Testis (tissue), 2 donors: Measurements from ENCODE around the gene ELN.

ENCODE experiments used
- POLR2A ChIP-seq: fragments of 450-650 bp; IDR thresholded peaks from one replicate; pipeline ENCODE4 v1.6.1; 2017; ENCODE audit warnings: antibody characterized with exemption, mild to moderate bottlenecking, moderate library complexity
- TF ChIP-seq, protein P1 (sequence below), 3 experiments: fragments of 450-650 bp in 2 of 3; fragments of 200-600 bp in 1 of 3; sonication (generic) in 1 of 3; IDR thresholded peaks; one replicate each; pipeline ENCODE4 v1.5.1; 2016 to 2019; ENCODE audit warnings: antibody characterized with exemption in 3 of 3, mild to moderate bottlenecking in 2 of 3, moderate library complexity in 1 of 3

DNA sequence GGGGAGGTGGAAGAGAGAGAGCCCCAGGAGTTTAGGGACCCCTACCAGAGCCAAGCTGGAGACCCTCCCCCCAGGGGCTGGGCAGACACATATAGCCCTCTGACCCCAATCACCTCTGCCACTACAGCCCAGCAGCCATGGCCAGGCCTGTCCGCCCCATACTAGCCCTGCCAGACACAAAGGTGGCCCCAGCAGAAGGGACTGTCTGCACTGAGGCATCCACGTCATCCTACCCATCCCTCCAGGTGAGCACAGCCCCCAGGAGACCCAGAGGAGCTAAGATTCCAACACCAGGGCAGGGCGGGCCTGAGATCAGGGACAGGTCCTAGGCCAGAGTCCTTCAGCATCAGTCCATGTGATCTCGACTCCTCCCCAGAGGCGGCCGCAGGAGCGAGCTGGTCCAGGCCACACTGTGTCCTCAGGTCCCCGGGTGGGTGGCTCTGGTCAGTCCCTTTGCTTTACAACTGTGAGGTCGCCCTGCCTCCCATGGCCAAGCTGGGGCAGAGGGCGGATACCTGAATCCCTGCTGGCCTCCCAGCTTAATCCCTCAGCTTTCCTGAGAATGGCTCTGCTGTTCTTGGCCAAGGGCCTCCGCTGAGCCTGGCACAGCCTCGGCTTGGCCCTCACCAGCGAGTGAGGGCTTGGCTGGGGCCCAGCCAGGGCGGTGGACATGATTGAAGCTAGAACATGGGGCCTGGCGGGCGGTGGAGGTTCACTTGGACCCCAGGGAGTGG is 14.3 kb upstream of the ELN start:
- TF ChIP-seq, protein P1, sequence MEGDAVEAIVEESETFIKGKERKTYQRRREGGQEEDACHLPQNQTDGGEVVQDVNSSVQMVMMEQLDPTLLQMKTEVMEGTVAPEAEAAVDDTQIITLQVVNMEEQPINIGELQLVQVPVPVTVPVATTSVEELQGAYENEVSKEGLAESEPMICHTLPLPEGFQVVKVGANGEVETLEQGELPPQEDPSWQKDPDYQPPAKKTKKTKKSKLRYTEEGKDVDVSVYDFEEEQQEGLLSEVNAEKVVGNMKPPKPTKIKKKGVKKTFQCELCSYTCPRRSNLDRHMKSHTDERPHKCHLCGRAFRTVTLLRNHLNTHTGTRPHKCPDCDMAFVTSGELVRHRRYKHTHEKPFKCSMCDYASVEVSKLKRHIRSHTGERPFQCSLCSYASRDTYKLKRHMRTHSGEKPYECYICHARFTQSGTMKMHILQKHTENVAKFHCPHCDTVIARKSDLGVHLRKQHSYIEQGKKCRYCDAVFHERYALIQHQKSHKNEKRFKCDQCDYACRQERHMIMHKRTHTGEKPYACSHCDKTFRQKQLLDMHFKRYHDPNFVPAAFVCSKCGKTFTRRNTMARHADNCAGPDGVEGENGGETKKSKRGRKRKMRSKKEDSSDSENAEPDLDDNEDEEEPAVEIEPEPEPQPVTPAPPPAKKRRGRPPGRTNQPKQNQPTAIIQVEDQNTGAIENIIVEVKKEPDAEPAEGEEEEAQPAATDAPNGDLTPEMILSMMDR (IDR thresholded peaks at IDR 0.05) = no peak
- TF ChIP-seq POLR2A = no peak
